Lower lobe of right lung (tissue), 2 donors: ENCODE results near the gene ATG10. TPM values are rescaled to one million over a fixed set of nuclear protein-coding genes. Genes with fewer than 3 reads are reported as not detected.

Source experiments
- ATAC-seq, 2 donors: fragments of 200-7000 bp; cut with Tn5 transposase; one replicate each; pipeline ENCODE4 v1.9.1; 2020 to 2022; ENCODE audit warnings: mild to moderate bottlenecking in 2 of 2, moderate library complexity in 2 of 2
- DNase-seq: peaks from one replicate; pipeline ENCODE4 v3.0.0-alpha.2; 2020
- H3K27ac ChIP-seq: fragments of 200-600 bp; one replicate; pipeline ENCODE4 v1.8.0; 2022
- H3K27me3 ChIP-seq: fragments of 200-600 bp; one replicate; pipeline ENCODE4 v1.8.0; 2022; ENCODE audit warnings: low read depth
- H3K36me3 ChIP-seq: fragments of 200-600 bp; one replicate; pipeline ENCODE4 v1.8.0; 2022; ENCODE audit warnings: mild to moderate bottlenecking
- H3K4me1 ChIP-seq: fragments of 200-600 bp; one replicate; pipeline ENCODE4 v1.8.0; 2022
- H3K4me3 ChIP-seq: fragments of 200-600 bp; one replicate; pipeline ENCODE4 v1.8.0; 2022; ENCODE audit warnings: mild to moderate bottlenecking
- H3K9me3 ChIP-seq: fragments of 200-600 bp; one replicate; pipeline ENCODE4 v1.8.0; 2022
- CTCF ChIP-seq: fragments of 200-600 bp; IDR thresholded peaks from one replicate; pipeline ENCODE4 v1.8.0; 2022; ENCODE audit warnings: antibody characterized with exemption, mild to moderate bottlenecking
- intact Hi-C: fragments of 100-400 bp; cut with DNase I; formaldehyde crosslinking; loops from one replicate; pipeline ENCODE4 v1.11.0; 2022
- total RNA-seq: library from RNA; stranded (reverse); fragmentation: NEBNext Ultra II Directional; extraction: Animal tissue kit (Norgen Biotek cat#: 25700); gene quantifications from one replicate; pipeline ENCODE4 v1.2.1, GENCODE V29; 2021
- donor health status: DM: no; HTN: yes; CAD: no; lungs with severe emphysema.

ATG10 gene
- total RNA-seq, 1 donor from 2014 or later: 5.4 TPM

- H3K36me3 ChIP-seq: peaks cover 47% of the 10 kb centered on the region
- intact Hi-C loops: no loop called here
Observed at GRCh38 chr5:82276800-82277612, 305.2 kb downstream of the ATG10 start.

GRCh38 chr5:82277613-82277986 lies 305.8 kb downstream of the ATG10 start:
- DNase-seq (no peak), ATAC-seq (peak in 1 of 2 donors; percentile 21)
- intact Hi-C loops: no loop called here
- peak overlapping the region; percentile 92 for H3K4me3 ChIP-seq
- no peak for TF ChIP-seq CTCF
- peak overlapping the region; percentile 81 for H3K27ac ChIP-seq
- no peaks in the 10 kb centered on the region for H3K9me3 ChIP-seq
- H3K4me1 ChIP-seq: peaks cover 14% of the 10 kb centered on the region
- H3K36me3 ChIP-seq: peaks cover 46% of the 10 kb centered on the region
- H3K27me3 ChIP-seq: no peaks in the 10 kb centered on the region

More at GRCh38 chr5:82276800-82277612, 305.2 kb downstream of the ATG10 start:
- DNase-seq (no peak), ATAC-seq (no peak)
- Histone ChIP-seq H3K27me3 (no peaks in the 10 kb centered on the region), H3K4me3 (peak overlapping the region; percentile 92), H3K27ac (peak overlapping the region; percentile 81), H3K4me1 (peaks cover 14% of the 10 kb centered on the region), H3K9me3 (no peaks in the 10 kb centered on the region)
- TF ChIP-seq CTCF: no peak

GRCh38 chr5:82277987-82278710 lies 306.3 kb downstream of the ATG10 start, which contains the start of gene RPS23:
Gene RPS23 (minus strand): TSS chr5:82278354. CDS start chr5:82278323, 31 bp downstream.
- Histone ChIP-seq H3K27me3 (no peaks in the 10 kb centered on the region), H3K4me3 (peak within 1 kb of the TSS; percentile 92), H3K27ac (peak within 1 kb of the TSS; percentile 81), H3K9me3 (no peaks in the 10 kb centered on the region), H3K4me1 (peaks cover 14% of the 10 kb centered on the region), H3K36me3 (peaks cover 40% of the 10 kb centered on the region)
- no peak for TF ChIP-seq CTCF
- intact Hi-C loops: no loop called here
- DNase-seq (peak; percentile 94), ATAC-seq (peak; percentile 97 to 98)

DNA sequence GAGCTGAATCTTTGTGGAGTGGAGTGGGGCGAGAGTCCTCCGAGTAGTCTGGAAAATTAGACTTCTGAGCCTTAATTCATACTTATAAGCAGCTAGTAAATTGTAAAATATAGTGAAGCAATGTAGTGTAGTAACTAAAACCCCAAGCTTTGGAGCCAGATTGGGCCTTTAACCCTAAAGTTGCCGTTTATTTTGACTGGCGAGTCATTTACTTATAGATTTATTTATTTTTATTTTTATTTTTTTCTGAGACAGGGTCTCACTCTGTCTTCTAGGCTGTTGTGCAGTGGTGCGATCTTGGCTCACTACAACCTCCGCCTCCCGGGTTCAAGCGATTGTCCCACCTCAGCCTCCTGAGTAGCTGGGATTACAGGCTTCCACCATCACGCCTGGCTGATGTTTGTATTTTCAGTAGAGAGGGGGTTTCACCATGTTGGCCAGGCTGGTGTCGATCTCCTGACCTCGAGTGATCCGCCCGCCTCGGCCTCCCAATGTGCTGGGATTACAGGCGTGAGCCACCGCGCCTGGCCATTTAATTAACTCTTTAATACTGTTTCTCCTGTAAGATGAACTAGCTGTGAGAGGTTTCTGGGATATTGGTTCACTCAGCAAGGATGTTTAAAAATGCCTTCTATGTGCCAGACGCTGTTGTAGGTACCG lies 307.0 kb downstream of the ATG10 start:
- peak overlapping the region; percentile 81 for H3K27ac ChIP-seq
- peak overlapping the region; percentile 92 for H3K4me3 ChIP-seq
- ATAC-seq (no peak), DNase-seq (no peak)
- no peaks in the 10 kb centered on the region for H3K27me3 ChIP-seq
- peaks cover 36% of the 10 kb centered on the region for H3K36me3 ChIP-seq
- TF ChIP-seq CTCF: no peak
- intact Hi-C loops: no loop called here
- H3K9me3 ChIP-seq: no peaks in the 10 kb centered on the region
- H3K4me1 ChIP-seq: peaks cover 14% of the 10 kb centered on the region

DNA sequence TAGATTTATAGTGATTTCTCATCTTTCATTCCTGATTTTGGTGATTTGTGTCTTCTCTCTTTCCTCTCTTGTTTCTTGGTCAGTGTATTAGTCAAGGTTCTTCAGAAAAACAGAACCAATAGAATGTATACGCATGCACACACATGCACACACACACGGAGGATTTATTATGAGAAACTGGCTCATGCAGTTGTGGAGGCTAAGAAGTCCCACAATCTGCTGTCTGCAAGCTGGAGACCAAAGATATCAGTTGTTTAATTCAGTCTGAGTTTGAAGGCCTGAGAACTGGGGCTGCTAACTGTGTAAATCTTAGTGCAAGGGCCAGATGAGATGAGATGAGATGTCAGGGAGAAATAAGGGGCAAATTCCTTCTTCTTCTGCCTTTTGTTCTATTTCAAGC lies 312.1 kb downstream of the ATG10 start:
- Histone ChIP-seq H3K36me3 (no peaks in the 10 kb centered on the region), H3K9me3 (no peaks in the 10 kb centered on the region), H3K4me1 (no peaks in the 10 kb centered on the region), H3K27me3 (no peaks in the 10 kb centered on the region), H3K4me3 (no peak overlapping the region), H3K27ac (no peak overlapping the region)
- no peak for DNase-seq
- intact Hi-C loops: no loop called here
- no peak for ATAC-seq
- TF ChIP-seq CTCF: no peak
